HEK293 (cell line): ENCODE measurements around the gene TRIM13.

Experiments used
- CTCF ChIA-PET: fragments of 350-600 bp; formaldehyde crosslinking; extraction: SDS; loops from one replicate; lab custom pipeline; 2021; ENCODE audit warnings: antibody characterized with exemption; lab: Yijun Ruan, JAX
- POLR2A ChIA-PET: fragments of 300-600 bp; formaldehyde crosslinking; extraction: SDS; loops from one replicate; lab custom pipeline; 2020; ENCODE audit warnings: antibody characterized with exemption, inconsistent platforms; lab: Yijun Ruan, JAX
- H3K27ac ChIP-seq: fragments of 200-500 bp; sonication (Bioruptor generic); 2 replicates; pipeline ENCODE4 v1.5.1; 2014; ENCODE audit warnings: low read depth, low read length, control low read depth, inconsistent platforms; ENCODE audit errors: extremely low read depth
- H3K36me3 ChIP-seq, 2 experiments: fragments of 200-500 bp in 1 of 2; sonication (Bioruptor generic) in 1 of 2; 1 replicate in 1 of 2; 2 replicates in 1 of 2; pipeline ENCODE4 v1.5.1; 2014 to 2017; ENCODE audit warnings: inconsistent platforms in 2 of 2, low read length in 2 of 2; ENCODE audit not compliant: control insufficient read depth in 2 of 2, insufficient read depth in 1 of 2
- H3K4me1 ChIP-seq: fragments of 200-500 bp; sonication (Bioruptor generic); 2 replicates; pipeline ENCODE4 v1.5.1; 2014; ENCODE audit warnings: mild to moderate bottlenecking, low read length, inconsistent platforms; ENCODE audit not compliant: control insufficient read depth, insufficient read depth
- H3K4me3 ChIP-seq: 2 replicates; pipeline ENCODE4 v1.5.1; 2011; ENCODE audit warnings: low read depth, mild to moderate bottlenecking, control low read depth, low read length, moderate library complexity
- H3K9me3 ChIP-seq: fragments of 200-500 bp; sonication (Bioruptor generic); 2 replicates; pipeline ENCODE4 v1.5.1; 2014; ENCODE audit warnings: low read depth, low read length, inconsistent platforms; ENCODE audit not compliant: control insufficient read depth, insufficient read depth
- GLI4 ChIP-seq: fragments of 450-650 bp; formaldehyde crosslinking; IDR thresholded peaks from 2 replicates; pipeline ENCODE4 v1.5.1; 2016; ENCODE audit warnings: missing biosample characterization, missing genetic modification characterization
- INSM2 ChIP-seq: fragments of 450-650 bp; formaldehyde crosslinking; IDR thresholded peaks from 2 replicates; pipeline ENCODE4 v1.5.1; 2016; ENCODE audit warnings: missing biosample characterization, missing genetic modification characterization
- MYNN ChIP-seq: fragments of 450-650 bp; formaldehyde crosslinking; IDR thresholded peaks from 2 replicates; pipeline ENCODE4 v1.5.1; 2016; ENCODE audit warnings: missing biosample characterization, missing genetic modification characterization, borderline replicate concordance
- YY1 ChIP-seq: fragments of 450-650 bp; formaldehyde crosslinking; IDR thresholded peaks from 2 replicates; pipeline ENCODE4 v1.5.1; 2018; ENCODE audit warnings: missing biosample characterization, missing genetic modification characterization
- ZNF114 ChIP-seq: fragments of 450-650 bp; formaldehyde crosslinking; IDR thresholded peaks from 2 replicates; pipeline ENCODE4 v1.5.0; 2017; ENCODE audit warnings: missing biosample characterization, missing genetic modification characterization
- ZNF239 ChIP-seq: fragments of 450-650 bp; formaldehyde crosslinking; IDR thresholded peaks from 2 replicates; pipeline ENCODE4 v1.5.1; 2016; ENCODE audit warnings: missing biosample characterization, missing genetic modification characterization
- ZNF292 ChIP-seq: fragments of 450-650 bp; formaldehyde crosslinking; IDR thresholded peaks from 2 replicates; pipeline ENCODE4 v1.5.1; 2016; ENCODE audit warnings: low read depth, missing biosample characterization, missing genetic modification characterization, borderline replicate concordance
- ZNF362 ChIP-seq: fragments of 450-650 bp; formaldehyde crosslinking; IDR thresholded peaks from 2 replicates; pipeline ENCODE4 v1.5.1; 2016; ENCODE audit warnings: missing biosample characterization, missing genetic modification characterization
- ZNF423 ChIP-seq: fragments of 450-650 bp; formaldehyde crosslinking; IDR thresholded peaks from 2 replicates; pipeline ENCODE4 v1.5.1; 2016; ENCODE audit warnings: missing biosample characterization, missing genetic modification characterization
- ZNF48 ChIP-seq: fragments of 450-650 bp; formaldehyde crosslinking; IDR thresholded peaks from 2 replicates; pipeline ENCODE4 v1.5.1; 2016; ENCODE audit warnings: missing biosample characterization, missing genetic modification characterization
- ZNF560 ChIP-seq: fragments of 450-650 bp; formaldehyde crosslinking; IDR thresholded peaks from 2 replicates; pipeline ENCODE4 v1.5.1; 2017; ENCODE audit warnings: missing biosample characterization, missing genetic modification characterization, borderline replicate concordance
- ZNF585B ChIP-seq: fragments of 450-650 bp; formaldehyde crosslinking; IDR thresholded peaks from 2 replicates; pipeline ENCODE4 v1.5.1; 2016; ENCODE audit warnings: missing biosample characterization, missing genetic modification characterization
- ZNF654 ChIP-seq: fragments of 450-650 bp; formaldehyde crosslinking; IDR thresholded peaks from 2 replicates; pipeline ENCODE4 v1.5.1; 2016; ENCODE audit warnings: low read depth, missing biosample characterization, missing genetic modification characterization
- ZNF677 ChIP-seq: fragments of 450-650 bp; IDR thresholded peaks from 2 replicates; pipeline ENCODE4 v1.5.0; 2018; ENCODE audit warnings: missing biosample characterization, mild to moderate bottlenecking, missing genetic modification characterization, moderate library complexity
- ZNF692 ChIP-seq: fragments of 450-650 bp; formaldehyde crosslinking; IDR thresholded peaks from 2 replicates; pipeline ENCODE4 v1.5.1; 2016; ENCODE audit warnings: missing biosample characterization, missing genetic modification characterization
- ZNF785 ChIP-seq: fragments of 450-650 bp; formaldehyde crosslinking; IDR thresholded peaks from 2 replicates; pipeline ENCODE4 v1.5.1; 2016; ENCODE audit warnings: missing biosample characterization, missing genetic modification characterization
- ZNF791 ChIP-seq: fragments of 450-650 bp; formaldehyde crosslinking; IDR thresholded peaks from 2 replicates; pipeline ENCODE4 v1.5.1; 2016; ENCODE audit warnings: missing biosample characterization, missing genetic modification characterization
- TF ChIP-seq, protein P1 (sequence below): fragments of 450-650 bp; formaldehyde crosslinking; IDR thresholded peaks from 2 replicates; pipeline ENCODE4 v1.5.1; 2016; ENCODE audit warnings: missing biosample characterization, missing genetic modification characterization, borderline replicate concordance
- TF ChIP-seq, protein P2 (sequence below): fragments of 450-650 bp; formaldehyde crosslinking; IDR thresholded peaks from 2 replicates; pipeline ENCODE4 v1.5.0; 2017; ENCODE audit warnings: missing biosample characterization, missing genetic modification characterization, borderline replicate concordance
- TF ChIP-seq, protein P3 (sequence below): sonication (generic); formaldehyde crosslinking; IDR thresholded peaks from 2 replicates; pipeline ENCODE4 v1.8.1; 2022; ENCODE audit warnings: mild to moderate bottlenecking, moderate library complexity, missing genetic modification reagents

The TRIM13 gene

DNA sequence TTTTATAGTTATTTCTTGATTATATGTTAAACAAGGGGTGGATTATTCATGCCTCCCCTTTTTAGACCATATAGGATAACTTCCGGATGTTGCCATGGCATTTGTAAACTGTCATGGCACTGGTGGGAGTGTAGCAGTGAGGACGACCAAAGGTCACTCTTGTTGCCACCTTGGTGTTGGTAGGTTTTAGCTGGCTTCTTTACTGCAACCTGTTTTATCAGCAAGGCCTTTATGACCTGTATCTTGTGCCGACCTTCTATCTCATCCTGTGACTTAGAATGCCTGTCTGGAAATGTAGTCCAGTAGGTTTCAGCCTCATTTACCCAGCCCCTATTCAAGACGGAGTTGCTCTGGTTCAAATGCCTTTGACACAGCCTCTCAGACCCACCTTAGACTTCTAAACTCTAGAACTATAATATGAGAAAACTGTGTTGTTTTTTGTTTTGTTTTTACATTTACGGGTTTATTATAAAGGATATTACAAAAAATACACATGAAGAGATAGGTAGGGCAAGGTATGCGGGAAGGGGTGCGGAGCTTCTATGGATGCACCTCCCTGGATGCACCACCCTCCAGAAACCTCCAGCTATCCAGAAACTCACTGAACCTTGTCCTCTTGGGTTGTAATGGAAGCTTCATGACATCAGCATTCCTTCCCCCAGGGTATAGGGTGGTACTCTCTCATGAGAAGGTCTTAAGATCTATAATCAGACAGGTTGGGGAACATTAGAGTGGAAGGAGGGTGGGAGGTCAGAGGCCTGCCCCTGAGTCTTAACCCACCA lies 44.9 kb upstream of the TRIM13 start:
- no peaks in the 10 kb centered on the region for H3K9me3 ChIP-seq
- POLR2A ChIA-PET = no interaction called here
- no peak overlapping the region for H3K27ac ChIP-seq
- no peaks in the 10 kb centered on the region for H3K36me3 ChIP-seq
- TF ChIP-seq INSM2 (tag by site-specific recombination) (no peak), YY1 (no peak), ZNF423 (tag by site-specific recombination) (no peak)
- TF ChIP-seq, protein P1, sequence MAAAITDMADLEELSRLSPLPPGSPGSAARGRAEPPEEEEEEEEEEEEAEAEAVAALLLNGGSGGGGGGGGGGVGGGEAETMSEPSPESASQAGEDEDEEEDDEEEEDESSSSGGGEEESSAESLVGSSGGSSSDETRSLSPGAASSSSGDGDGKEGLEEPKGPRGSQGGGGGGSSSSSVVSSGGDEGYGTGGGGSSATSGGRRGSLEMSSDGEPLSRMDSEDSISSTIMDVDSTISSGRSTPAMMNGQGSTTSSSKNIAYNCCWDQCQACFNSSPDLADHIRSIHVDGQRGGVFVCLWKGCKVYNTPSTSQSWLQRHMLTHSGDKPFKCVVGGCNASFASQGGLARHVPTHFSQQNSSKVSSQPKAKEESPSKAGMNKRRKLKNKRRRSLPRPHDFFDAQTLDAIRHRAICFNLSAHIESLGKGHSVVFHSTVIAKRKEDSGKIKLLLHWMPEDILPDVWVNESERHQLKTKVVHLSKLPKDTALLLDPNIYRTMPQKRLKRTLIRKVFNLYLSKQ = no peak
- TF ChIP-seq, all 188 proteins: peak for 0
- H3K4me3 ChIP-seq = no peak overlapping the region
- CTCF ChIA-PET = interaction anchor here (1.6 kb wide), 1 partner anchor 24 kb away, joined by 3 read pairs; no protein-coding TSS in a partner anchor
- no peaks in the 10 kb centered on the region for H3K4me1 ChIP-seq

- Histone ChIP-seq H3K4me1 (no peaks in the 10 kb centered on the region), H3K9me3 (no peaks in the 10 kb centered on the region), H3K27ac (no peak overlapping the region), H3K4me3 (no peak overlapping the region), H3K36me3 (no peaks in the 10 kb centered on the region)
- ChIA-PET POLR2A (interaction anchor here (1.1 kb wide), 1 partner anchor 130 kb away, joined by 4 read pairs; no protein-coding TSS in a partner anchor), CTCF (no interaction called here)
- TF ChIP-seq ZNF48 (tag by site-specific recombination) (no peak), ZNF654 (no peak), ZNF585B (no peak), ZNF785 (no peak), ZNF791 (no peak), ZNF292 (no peak), ZNF677 (tag by site-specific recombination) (no peak), MYNN (no peak), ZNF692 (tag by site-specific recombination) (no peak), ZNF239 (tag by site-specific recombination) (no peak), ZNF560 (no peak), ZNF362 (tag by site-specific recombination) (no peak), ZNF114 (tag by site-specific recombination) (no peak), GLI4 (tag by site-specific recombination) (no peak)
- TF ChIP-seq, protein P2, sequence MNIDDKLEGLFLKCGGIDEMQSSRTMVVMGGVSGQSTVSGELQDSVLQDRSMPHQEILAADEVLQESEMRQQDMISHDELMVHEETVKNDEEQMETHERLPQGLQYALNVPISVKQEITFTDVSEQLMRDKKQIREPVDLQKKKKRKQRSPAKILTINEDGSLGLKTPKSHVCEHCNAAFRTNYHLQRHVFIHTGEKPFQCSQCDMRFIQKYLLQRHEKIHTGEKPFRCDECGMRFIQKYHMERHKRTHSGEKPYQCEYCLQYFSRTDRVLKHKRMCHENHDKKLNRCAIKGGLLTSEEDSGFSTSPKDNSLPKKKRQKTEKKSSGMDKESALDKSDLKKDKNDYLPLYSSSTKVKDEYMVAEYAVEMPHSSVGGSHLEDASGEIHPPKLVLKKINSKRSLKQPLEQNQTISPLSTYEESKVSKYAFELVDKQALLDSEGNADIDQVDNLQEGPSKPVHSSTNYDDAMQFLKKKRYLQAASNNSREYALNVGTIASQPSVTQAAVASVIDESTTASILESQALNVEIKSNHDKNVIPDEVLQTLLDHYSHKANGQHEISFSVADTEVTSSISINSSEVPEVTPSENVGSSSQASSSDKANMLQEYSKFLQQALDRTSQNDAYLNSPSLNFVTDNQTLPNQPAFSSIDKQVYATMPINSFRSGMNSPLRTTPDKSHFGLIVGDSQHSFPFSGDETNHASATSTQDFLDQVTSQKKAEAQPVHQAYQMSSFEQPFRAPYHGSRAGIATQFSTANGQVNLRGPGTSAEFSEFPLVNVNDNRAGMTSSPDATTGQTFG (tag by site-specific recombination) = no peak
- TF ChIP-seq, protein P3, sequence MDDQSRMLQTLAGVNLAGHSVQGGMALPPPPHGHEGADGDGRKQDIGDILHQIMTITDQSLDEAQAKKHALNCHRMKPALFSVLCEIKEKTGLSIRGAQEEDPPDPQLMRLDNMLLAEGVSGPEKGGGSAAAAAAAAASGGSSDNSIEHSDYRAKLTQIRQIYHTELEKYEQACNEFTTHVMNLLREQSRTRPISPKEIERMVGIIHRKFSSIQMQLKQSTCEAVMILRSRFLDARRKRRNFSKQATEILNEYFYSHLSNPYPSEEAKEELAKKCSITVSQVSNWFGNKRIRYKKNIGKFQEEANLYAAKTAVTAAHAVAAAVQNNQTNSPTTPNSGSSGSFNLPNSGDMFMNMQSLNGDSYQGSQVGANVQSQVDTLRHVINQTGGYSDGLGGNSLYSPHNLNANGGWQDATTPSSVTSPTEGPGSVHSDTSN (CRISPR knock-in tag) = no peak
These were observed 43.3 kb upstream of the TRIM13 start for GRCh38 chr13:49953560-49953959.
